ENCODE measurements around the gene TRIM40. TPM values are rescaled to one million over a fixed set of nuclear protein-coding genes. Genes with fewer than 3 reads are reported as not detected.

The TRIM40 gene
- total and polyA plus RNA-seq, 2 experiments from 2014 or later: not detected

GRCh38 chr6:30156774-30157173 lies 20.8 kb downstream of the TRIM40 start (continued):
- TF ChIP-seq NANOG (IDR thresholded peaks at IDR 0.05; ENCODE audit: borderline replicate concordance) (no peak), EZH2 (IDR thresholded peaks at IDR 0.05; ENCODE audit: low read depth, unreplicated experiment) (no peak), STAT1 (IDR thresholded peaks at IDR 0.05; ENCODE audit: unreplicated experiment) (no peak)

DNA sequence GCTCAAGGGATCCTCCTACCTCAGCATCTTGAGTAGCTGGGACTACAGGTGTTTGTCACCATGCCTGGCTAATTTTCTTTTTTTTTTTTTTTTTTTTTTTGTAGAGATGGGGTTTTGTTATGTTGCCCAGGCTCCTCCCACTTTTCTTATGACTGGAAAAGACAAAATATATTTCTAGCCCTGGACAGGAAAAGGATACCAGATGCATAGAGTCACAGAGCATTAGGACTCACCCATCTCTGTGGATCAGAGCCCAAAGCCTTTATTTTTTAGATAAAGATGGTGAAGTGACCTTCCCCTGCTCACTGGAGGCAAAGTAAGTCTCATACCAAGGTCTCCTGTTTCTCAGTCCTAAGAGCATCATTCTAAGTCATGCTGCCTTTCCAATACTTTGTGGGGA lies 21.6 kb downstream of the TRIM40 start:
- H3K4me1 Mint-ChIP-seq: no peaks in the 10 kb centered on the region
- H3K27me3 Mint-ChIP-seq (ENCODE audit: insufficient read depth, low read depth, poor library complexity): peaks cover 8% of the 10 kb centered on the region
- no peaks in the 10 kb centered on the region for H3K79me2 ChIP-seq (replicated peaks; ENCODE audit: insufficient read depth)
- H3K36me3 ChIP-seq (ENCODE audit: insufficient read depth): no peaks in the 10 kb centered on the region
- H3K27ac ChIP-seq (ENCODE audit: low read depth): no peak overlapping the region
- H3K9me3 Mint-ChIP-seq: no peaks in the 10 kb centered on the region
- H3F3A ChIP-seq (replicated peaks; ENCODE audit: low read depth): no peaks in the 10 kb centered on the region
- no peak overlapping the region for H3K4me2 ChIP-seq
- DNase-seq (ENCODE audit: low spot score) (no peak), ATAC-seq (no peak)
- no peaks in the 10 kb centered on the region for H3K36me3 Mint-ChIP-seq (ENCODE audit: low read depth)
- TF ChIP-seq ZNF462 (CRISPR knock-in tag; IDR thresholded peaks at IDR 0.05) (no peak), POLR2AphosphoS5 (IDR thresholded peaks at IDR 0.05; ENCODE audit: low read depth) (no peak), CREB1 (CRISPR knock-in tag; IDR thresholded peaks at IDR 0.05; ENCODE audit: low read depth) (no peak), EZH2 (IDR thresholded peaks at IDR 0.05; ENCODE audit: low read depth, unreplicated experiment) (no peak), ZNF114 (CRISPR knock-in tag; IDR thresholded peaks at IDR 0.05) (no peak), REST (IDR thresholded peaks at IDR 0.05; ENCODE audit: unreplicated experiment) (no peak), JUNB (IDR thresholded peaks at IDR 0.05; ENCODE audit: unreplicated experiment) (no peak), EZH2phosphoT487 (IDR thresholded peaks at IDR 0.05; ENCODE audit: unreplicated experiment) (no peak), ZNF331 (CRISPR knock-in tag; IDR thresholded peaks at IDR 0.05; ENCODE audit: low read depth) (no peak), NANOG (IDR thresholded peaks at IDR 0.05; ENCODE audit: borderline replicate concordance) (no peak), STAT1 (IDR thresholded peaks at IDR 0.05; ENCODE audit: unreplicated experiment) (no peak)
- TF ChIP-seq, protein P1, sequence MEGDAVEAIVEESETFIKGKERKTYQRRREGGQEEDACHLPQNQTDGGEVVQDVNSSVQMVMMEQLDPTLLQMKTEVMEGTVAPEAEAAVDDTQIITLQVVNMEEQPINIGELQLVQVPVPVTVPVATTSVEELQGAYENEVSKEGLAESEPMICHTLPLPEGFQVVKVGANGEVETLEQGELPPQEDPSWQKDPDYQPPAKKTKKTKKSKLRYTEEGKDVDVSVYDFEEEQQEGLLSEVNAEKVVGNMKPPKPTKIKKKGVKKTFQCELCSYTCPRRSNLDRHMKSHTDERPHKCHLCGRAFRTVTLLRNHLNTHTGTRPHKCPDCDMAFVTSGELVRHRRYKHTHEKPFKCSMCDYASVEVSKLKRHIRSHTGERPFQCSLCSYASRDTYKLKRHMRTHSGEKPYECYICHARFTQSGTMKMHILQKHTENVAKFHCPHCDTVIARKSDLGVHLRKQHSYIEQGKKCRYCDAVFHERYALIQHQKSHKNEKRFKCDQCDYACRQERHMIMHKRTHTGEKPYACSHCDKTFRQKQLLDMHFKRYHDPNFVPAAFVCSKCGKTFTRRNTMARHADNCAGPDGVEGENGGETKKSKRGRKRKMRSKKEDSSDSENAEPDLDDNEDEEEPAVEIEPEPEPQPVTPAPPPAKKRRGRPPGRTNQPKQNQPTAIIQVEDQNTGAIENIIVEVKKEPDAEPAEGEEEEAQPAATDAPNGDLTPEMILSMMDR (conservative IDR thresholded peaks at IDR 0.05; ENCODE audit: low read depth in 2 of 2): no peak
- TF ChIP-seq, protein P2, sequence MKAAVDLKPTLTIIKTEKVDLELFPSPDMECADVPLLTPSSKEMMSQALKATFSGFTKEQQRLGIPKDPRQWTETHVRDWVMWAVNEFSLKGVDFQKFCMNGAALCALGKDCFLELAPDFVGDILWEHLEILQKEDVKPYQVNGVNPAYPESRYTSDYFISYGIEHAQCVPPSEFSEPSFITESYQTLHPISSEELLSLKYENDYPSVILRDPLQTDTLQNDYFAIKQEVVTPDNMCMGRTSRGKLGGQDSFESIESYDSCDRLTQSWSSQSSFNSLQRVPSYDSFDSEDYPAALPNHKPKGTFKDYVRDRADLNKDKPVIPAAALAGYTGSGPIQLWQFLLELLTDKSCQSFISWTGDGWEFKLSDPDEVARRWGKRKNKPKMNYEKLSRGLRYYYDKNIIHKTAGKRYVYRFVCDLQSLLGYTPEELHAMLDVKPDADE (IDR thresholded peaks at IDR 0.05): no peak
- H3K27me3 ChIP-seq (ENCODE audit: insufficient read depth): 0 out of 2 replicates have a peak, but pooled peaks cover 11% of the 10 kb centered on the region
- no peak overlapping the region for H3K4me3 ChIP-seq
- H2AFZ ChIP-seq: no peak overlapping the region
- H3K27ac Mint-ChIP-seq: no peak overlapping the region
- no peak overlapping the region for H3K4me3 Mint-ChIP-seq
- no peaks in the 10 kb centered on the region for H4K20me1 ChIP-seq (replicated peaks; ENCODE audit: insufficient read depth)
- H3K4me1 ChIP-seq (ENCODE audit: insufficient read depth): no peaks in the 10 kb centered on the region
- H3K9me2 ChIP-seq (ENCODE audit: insufficient read depth): no peaks in the 10 kb centered on the region
